ENCODE results near the gene TIGD7.

TIGD7 gene, protein sequence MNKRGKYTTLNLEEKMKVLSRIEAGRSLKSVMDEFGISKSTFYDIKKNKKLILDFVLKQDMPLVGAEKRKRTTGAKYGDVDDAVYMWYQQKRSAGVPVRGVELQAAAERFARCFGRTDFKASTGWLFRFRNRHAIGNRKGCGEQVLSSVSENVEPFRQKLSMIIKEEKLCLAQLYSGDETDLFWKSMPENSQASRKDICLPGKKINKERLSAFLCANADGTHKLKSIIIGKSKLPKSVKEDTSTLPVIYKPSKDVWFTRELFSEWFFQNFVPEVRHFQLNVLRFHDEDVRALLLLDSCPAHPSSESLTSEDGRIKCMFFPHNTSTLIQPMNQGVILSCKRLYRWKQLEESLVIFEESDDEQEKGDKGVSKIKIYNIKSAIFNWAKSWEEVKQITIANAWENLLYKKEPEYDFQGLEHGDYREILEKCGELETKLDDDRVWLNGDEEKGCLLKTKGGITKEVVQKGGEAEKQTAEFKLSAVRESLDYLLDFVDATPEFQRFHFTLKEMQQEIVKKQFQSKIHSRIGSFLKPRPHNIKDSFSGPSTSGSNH

DNA sequence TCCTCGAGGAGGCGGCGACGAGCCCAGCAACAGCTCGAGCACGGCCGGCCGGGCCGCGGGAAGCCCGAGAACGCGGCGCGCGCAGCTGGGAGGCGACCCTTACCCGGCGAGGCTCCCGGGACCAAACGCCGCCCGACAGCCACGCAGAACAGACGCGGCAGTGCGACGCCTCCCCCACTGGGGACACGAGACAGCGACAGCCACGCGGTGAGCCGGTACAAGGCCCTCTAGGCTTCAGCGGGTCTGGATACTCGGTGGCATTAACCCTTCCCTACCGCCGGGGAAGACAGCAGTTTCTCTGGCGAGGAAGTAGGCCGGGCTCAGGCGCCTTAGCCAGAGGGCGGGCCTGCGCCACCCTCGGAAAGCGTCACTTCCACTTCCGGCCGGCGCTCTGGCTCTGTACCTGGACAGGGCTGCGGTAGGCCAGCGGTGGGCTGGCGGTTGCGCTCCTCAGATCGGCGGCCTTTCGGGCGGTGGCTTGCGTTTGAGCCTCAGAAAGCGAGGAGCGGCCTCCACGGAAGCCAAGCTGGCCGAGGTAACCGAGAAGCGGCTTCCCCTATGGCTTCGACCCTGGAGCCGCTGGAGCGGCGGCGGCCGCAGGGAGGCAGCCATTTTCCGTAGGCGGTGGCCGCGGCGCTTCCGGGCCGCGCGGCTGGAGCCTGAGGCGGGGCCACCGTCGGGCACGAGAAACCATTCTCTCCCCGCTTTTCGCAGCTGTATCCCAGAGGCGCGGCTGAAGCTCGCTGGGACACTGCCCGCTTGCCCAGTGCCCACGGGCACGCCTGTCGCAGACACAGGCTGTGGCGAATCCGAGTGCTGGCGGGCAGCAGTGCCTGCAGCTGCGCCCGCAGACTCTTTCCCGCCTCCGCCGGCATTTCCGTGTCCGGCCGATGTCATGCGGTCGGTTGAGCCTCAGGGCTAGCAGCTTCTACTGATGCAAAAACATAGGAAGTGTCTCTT, at the start of gene TIGD7, which contains the start of gene ZNF75A:
TSS of gene TIGD7 (minus strand) at position 322 of the 960 bp plus-strand sequence. CDS start 4,816 bp downstream, outside the sequence.
TSS of gene ZNF75A (plus strand) at position 389 of the 960 bp plus-strand sequence. CDS start 2,932 bp downstream, outside the sequence.
- peak; percentile 94 for DNase-seq

- no peak for DNase-seq
Measured at GRCh38 chr16:3349175-3349574, 43.9 kb upstream of the TIGD7 start.

DNA sequence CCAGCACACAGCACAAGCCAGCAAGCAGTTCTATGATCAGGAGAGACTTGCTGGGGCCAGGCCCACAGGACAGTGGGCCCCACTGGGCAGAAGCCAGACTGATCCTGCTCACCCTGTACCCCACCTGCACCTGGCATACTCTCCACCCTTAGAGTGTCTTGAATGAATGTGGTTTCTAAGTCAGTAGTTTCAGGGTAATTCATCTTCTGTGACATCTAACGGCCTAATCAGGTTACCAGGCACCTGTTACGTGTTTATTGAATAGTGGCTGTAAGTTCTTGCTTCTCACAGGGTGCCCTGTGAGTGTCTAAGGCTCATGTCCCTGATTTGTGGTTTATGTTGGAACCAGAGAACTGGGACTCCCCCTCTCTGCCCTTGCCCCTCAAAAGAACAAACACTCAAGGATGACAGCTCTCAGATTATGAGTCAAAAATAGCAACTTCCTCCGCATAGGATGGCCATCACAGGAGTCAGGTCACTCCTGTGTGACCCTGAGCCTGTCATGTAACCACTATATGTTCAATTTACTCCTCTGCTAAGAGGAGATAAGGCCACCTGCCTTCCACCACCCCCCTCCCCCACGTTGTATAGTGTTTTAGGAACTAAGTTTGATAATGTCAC, 43.4 kb upstream of the TIGD7 start:
- DNase-seq = peak; percentile 32

DNA sequence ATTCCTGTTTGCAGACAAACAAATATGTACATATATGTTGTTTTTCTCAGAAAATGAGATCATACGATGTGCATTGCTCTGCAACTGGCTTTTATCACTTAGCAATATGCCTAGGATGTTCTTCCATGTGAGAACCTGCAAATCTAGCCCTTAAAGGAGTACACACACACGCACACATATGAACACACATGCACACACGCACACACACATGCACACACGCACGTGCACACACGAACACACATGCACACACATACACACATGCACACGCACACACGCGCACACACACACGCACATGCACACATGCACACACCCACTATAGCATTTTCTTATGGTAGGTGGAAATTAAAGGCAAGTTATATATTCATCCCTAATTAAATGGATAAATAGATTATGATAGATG, 42.4 kb upstream of the TIGD7 start:
- no peak for DNase-seq

- DNase-seq = no peak
Measured at GRCh38 chr16:3346041-3346440, 40.8 kb upstream of the TIGD7 start.

DNA sequence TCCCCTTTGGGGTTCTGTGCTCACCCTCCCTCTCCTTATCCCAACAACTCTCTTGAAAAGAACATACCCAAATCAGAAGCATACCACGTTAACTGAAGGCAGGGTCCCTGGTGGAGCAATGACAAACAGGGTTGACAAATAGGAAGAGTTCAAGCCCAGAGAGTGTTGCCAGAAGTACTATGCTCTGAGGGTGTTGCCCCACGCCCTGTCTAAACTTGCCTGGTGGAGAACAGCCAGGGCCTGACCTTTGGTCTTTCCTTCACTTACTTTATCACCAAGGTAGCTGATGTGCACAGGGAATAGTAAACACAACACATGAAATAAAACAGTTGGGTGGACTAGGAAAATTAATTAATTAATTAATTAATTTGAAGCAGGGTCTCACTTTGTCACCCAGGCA, 23.4 kb upstream of the TIGD7 start:
- no peak for DNase-seq

DNA sequence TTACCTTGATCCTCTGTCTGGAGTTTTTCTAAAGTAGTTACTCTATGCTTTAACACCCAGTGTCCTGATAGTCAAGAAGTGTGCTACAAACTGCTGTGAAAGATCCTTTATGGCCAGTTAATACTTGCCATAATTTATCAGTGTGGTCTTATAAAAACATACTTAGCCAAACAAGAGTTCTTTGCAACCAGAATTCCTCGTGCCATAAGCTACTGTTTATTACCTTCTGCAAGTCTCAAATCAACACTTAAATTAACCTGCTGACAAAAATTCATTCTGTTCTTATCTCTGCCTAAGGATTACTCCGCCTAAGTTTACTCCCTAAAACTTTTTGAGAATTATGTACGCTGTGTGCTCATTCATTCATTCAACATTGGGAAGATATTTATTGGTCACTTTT, 22.9 kb upstream of the TIGD7 start:
- no peak for DNase-seq

GRCh38 chr16:3327514-3327913, 22.3 kb upstream of the TIGD7 start:
- no peak for DNase-seq

DNA sequence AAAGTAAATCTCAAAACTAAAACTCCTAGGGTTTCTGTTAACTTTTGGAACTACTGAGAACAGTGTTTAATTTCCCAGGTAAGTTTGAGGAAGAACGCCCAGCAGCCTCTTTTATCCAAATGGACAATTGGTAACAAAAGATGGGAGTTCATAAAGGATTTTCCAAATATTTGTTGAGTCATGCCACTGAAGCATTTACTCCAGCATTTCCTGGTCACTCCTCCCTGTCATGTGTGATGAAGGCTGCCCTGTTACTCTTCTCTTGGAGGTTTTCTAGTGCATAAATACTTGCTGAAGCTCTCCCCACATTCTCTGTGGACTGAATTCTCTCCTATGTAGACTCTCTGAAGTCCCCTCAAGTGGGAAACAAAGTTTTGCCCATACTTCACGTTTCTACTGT, 16.6 kb upstream of the TIGD7 start:
- DNase-seq = no peak

DNA sequence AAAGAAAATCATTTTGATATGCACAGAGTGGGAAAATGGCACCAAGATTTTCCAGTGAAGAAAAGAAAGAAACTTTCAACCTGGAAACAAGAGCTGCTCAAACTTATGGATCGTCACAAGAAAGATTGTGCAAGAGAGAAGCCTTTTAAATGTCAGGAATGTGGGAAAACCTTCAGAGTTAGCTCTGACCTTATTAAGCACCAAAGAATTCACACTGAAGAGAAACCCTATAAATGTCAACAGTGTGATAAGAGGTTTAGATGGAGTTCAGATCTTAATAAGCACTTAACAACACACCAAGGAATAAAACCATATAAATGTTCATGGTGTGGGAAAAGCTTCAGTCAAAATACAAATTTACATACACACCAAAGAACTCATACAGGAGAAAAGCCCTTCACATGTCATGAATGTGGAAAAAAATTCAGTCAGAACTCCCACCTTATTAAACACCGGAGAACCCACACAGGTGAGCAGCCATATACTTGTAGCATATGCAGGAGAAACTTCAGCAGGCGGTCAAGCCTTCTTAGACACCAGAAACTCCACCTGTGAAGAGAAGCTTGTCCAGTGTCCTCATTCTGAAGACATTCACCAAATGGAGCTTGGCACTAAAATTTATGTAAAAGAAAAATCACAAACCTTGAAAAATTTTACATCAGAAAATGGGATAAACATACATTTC, 12.2 kb upstream of the TIGD7 start:
- peak; percentile 11 for DNase-seq

- DNase-seq = no peak
Measured at GRCh38 chr16:3311496-3311895, 6.3 kb upstream of the TIGD7 start.

DNA sequence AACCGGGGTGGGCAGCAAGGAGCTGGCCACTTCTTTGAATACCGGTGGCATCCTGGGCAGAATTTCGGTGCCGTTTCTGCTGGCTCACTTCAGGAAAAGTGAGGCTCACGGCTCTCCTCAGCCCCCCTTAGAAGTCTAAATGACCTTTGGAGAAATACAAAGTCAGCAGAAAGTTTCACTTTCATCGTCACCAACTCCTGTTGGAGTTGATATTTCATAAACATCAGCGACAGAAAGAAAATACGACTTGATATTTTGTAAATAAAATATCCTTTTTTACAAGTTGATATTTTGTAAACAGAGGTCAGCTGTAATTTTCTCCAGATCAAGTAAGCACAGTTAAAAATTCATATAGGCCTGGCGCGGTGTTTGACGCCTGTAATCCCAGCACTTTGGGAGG, 848 bp upstream of the TIGD7 start:
- no peak for DNase-seq

GRCh38 chr16:3304370-3304769, 860 bp downstream of the TIGD7 start:
- DNase-seq = no peak

DNA sequence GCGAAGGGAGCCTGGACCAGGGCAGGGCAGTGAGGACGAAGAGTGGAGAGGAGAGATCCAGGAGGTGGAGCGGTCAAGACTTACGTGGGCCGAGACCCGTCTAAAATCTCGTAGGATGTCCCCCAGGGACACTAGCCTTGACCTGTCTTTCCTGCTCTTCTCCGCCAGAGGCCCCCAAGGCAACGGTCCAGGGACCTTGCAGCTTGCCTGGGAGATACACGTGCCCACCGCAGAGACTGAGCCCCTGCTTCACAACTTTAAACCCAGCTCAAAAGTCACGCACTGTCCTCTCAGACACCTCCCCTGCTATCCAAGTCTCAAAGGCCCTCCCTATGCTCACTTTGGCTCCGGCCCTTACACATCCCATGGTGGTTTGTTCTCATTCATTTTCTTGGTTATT, 9.4 kb downstream of the TIGD7 start:
- no peak for DNase-seq

DNA sequence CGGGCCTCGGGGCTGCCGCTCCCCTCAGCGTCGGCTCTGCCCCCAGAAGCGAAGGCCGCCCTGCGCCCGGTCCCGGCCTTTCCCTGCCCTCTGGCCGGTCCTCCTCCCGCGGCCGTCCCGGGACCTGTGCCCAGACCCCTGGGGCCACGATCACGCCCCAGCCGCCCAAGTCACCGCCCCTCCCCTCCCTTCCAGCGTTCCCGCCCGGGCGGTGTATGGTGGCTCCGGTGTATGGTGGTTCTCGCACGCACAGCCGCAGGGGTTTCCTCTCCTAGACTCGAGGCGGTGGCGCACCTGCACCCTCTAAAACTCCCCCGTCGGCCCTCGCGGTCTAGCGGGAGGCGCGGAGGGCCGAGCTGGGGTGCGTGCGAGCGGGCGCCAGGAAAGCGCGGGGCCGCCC, 10.0 kb downstream of the TIGD7 start:
- no peak for DNase-seq

GRCh38 chr16:3292604-3293003, 12.6 kb downstream of the TIGD7 start:
- DNase-seq = no peak

DNA sequence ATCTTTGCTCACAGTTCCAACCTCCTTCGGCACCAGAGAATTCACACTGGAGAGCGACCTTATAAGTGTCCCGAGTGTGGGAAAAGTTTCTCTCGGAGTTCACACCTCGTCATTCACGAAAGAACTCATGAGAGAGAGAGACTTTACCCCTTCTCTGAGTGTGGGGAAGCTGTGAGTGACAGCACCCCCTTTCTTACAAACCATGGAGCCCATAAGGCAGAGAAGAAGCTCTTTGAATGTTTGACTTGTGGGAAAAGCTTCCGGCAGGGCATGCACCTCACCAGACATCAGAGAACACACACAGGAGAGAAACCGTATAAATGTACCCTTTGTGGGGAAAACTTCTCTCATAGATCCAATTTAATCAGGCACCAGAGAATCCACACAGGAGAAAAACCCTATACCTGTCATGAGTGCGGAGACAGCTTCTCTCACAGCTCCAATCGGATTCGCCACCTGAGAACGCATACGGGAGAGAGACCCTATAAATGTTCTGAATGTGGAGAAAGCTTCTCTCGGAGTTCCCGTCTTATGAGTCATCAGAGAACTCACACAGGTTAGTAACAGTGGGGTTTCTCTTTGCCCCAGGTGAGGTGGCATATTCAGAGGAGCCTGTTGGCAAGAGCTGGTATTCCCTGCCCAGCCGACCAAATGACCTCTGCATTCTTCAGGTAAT, 15.1 kb downstream of the TIGD7 start:
- no peak for DNase-seq

- no peak for DNase-seq
Measured at GRCh38 chr16:3285131-3285530, 20.1 kb downstream of the TIGD7 start.

DNA sequence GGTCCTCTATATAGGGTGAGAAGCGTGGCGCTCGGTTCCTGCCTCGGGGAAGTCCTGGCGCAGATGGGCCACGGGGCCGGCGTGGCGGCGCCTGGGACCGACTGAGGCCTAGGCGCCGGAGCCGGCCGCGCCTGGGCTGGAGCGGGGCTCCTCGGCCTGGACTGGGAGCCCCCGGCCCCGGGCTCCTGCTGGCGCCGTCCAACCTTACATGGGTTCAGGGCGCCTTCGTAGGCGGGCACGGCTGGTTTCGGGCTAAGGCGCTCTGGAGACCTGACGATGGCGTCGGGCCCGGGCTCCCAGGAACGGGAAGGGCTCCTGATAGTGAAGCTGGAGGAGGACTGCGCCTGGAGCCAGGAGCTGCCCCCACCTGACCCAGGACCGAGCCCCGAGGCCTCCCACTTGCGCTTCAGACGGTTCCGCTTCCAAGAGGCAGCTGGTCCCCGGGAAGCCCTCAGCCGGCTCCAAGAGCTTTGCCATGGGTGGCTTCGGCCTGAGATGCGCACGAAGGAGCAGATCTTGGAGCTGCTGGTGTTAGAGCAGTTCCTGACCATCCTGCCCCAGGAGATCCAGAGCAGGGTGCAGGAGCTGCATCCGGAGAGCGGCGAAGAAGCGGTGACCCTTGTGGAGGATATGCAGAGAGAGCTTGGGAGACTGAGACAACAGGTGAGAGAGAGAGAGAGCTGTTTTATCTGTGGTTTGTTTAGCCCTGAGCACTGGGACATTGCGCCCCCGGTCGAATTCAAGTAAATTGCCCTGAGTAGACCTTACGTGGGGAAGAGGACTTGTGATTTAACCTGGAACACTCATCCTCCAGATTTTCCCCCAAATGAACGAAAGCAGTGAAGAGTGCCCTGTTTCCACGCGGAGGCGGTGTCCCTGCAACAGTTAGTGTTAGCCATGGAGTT, 21.4 kb downstream of the TIGD7 start:
- no peak for DNase-seq

GRCh38 chr16:3282730-3283542, 22.3 kb downstream of the TIGD7 start, which contains the start of gene ZNF263:
ZNF263 (plus strand) TSS chr16:3283491; CDS start chr16:3283819, 328 bp downstream.
- DNase-seq = peak; percentile 98

All from NCI-H82 (cell line).